Epithelial cell of proximal tubule (primary cell): ENCODE measurements around the gene PRMT9. TPM values are rescaled to one million over a fixed set of nuclear protein-coding genes. Genes with fewer than 3 reads are reported as not detected.

ENCODE experiments used
- DNase-seq: peaks from one replicate; pipeline ENCODE4 v3.0.0-alpha.2; 2011; ENCODE audit warnings: low read depth
- H3K4me3 ChIP-seq: 2 replicates; pipeline ENCODE4 v1.5.1; 2011; ENCODE audit warnings: low read depth, mild to moderate bottlenecking, low read length
- total RNA-seq: library from RNA; depleted of rRNA; stranded (reverse); fragments of >200 nt; gene quantifications from 2 replicates; pipeline ENCODE4 v1.2.3, GENCODE V29; 2015
- TF ChIP-seq, protein P1 (sequence below): conservative IDR thresholded peaks from 2 replicates; pipeline ENCODE4 v1.5.1; 2012; ENCODE audit warnings: low read depth, mild to moderate bottlenecking, low read length

The PRMT9 gene
- total RNA-seq, 1 donor from 2014 or later, result 6.5 TPM

DNA sequence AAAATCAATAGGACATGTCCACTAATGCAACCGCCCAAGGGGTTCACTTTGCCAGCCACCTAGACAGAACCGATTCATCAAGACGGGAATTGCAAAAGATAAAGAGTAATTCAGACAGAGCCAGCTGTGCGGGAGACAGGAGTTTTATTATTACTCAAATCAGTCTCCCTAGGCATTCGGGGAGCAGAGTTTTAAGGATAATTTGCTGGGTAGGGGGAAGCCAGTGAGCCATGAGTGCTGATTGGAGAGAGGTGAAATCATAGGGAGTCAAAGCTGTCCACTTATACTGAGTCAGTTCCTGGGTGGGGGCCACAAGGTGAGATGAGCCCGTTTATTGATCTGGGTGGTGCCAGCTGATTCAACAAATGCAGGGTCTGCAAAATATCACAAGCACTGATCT lies 58.2 kb downstream of the PRMT9 start:
- TF ChIP-seq, protein P1, sequence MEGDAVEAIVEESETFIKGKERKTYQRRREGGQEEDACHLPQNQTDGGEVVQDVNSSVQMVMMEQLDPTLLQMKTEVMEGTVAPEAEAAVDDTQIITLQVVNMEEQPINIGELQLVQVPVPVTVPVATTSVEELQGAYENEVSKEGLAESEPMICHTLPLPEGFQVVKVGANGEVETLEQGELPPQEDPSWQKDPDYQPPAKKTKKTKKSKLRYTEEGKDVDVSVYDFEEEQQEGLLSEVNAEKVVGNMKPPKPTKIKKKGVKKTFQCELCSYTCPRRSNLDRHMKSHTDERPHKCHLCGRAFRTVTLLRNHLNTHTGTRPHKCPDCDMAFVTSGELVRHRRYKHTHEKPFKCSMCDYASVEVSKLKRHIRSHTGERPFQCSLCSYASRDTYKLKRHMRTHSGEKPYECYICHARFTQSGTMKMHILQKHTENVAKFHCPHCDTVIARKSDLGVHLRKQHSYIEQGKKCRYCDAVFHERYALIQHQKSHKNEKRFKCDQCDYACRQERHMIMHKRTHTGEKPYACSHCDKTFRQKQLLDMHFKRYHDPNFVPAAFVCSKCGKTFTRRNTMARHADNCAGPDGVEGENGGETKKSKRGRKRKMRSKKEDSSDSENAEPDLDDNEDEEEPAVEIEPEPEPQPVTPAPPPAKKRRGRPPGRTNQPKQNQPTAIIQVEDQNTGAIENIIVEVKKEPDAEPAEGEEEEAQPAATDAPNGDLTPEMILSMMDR, result no peak
- no peak overlapping the region for H3K4me3 ChIP-seq
- no peak for DNase-seq

DNA sequence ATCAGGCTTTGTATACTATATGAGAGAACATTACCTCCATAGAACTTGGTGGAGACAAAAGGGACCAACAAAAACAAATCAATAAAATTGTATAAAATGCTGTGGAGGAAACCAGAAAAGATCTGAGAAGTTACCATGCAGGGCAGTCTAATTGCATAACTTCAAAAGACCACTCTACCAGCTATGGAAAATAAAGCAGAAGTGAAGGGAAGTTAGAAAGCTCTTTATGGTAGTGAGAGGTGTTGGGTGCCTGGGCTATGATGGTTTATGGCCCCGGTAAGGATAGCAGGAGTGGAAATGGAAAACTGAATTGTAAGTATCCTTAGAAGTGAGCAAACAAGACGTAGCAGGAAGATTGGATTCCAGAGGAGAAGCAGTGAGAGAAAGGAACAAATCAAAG lies 63.6 kb downstream of the PRMT9 start:
- TF ChIP-seq, protein P1, result no peak
- H3K4me3 ChIP-seq, result no peak overlapping the region
- DNase-seq, result no peak

- DNase-seq, result no peak
- peak overlapping the region; percentile 83 for H3K4me3 ChIP-seq
- TF ChIP-seq, protein P1, result no peak
These were observed 65.9 kb downstream of the PRMT9 start for GRCh38 chr4:147617841-147618691.

- peak within 1 kb of the TSS; percentile 83 for H3K4me3 ChIP-seq
- peak; percentile 69 for DNase-seq
- TF ChIP-seq, protein P1, result no peak
These were observed 66.7 kb downstream of the PRMT9 start, which contains the start of gene TMEM184C for GRCh38 chr4:147617173-147617840. Gene TMEM184C (plus strand): TSS chr4:147617397. CDS start chr4:147617957, 560 bp downstream.

DNA sequence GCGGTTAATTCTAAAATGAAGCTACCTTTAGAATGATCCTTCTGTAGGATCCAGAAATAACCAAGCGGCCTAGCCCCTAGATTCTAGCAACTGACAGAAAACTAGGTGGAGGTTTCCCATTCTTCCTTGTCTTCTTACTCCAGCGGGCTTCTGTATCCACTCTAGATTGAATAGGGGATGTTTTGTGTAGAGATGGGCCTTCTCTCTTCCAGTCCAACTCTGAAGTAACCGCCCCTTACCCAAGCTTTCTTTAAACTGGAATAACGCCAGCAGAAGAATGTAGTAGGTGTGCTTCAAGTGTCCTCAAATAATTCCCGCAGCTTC lies 67.2 kb downstream of the PRMT9 start:
- no peak for DNase-seq
- peak overlapping the region; percentile 83 for H3K4me3 ChIP-seq
- TF ChIP-seq, protein P1, result no peak

- TF ChIP-seq, protein P1, result no peak
- H3K4me3 ChIP-seq, result no peak overlapping the region
- DNase-seq, result no peak
These were observed 73.3 kb downstream of the PRMT9 start for GRCh38 chr4:147610686-147611085.

DNA sequence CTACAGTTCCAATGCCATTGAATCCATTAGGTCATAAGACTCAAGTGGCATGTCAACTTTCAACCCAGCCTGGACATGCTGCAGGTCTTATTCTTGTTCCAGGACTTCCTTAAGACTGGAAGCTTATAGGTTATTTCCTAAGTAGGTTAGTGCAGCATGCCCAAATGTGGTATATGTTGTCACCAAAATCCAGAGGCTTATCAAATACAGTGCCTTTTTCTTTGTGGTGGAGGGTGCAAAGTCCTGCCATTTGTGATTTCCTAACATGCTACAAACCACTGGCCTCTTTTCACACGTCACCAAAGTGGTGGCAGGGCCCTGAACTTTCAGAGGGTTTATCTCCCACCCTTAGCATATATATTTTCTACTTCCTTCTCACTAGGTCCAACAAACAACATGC lies 76.5 kb downstream of the PRMT9 start:
- DNase-seq, result no peak
- no peak overlapping the region for H3K4me3 ChIP-seq
- TF ChIP-seq, protein P1, result no peak
